ENCODE results near the gene FREY1.

FREY1 gene

GRCh38 chr11:45927332-45927683 lies 20.2 kb upstream of the FREY1 start:
- Histone ChIP-seq H3K27ac (no peak overlapping the region), H3K4me3 (ENCODE audit: low read depth, low read length) (no peak overlapping the region), H3K27me3 (replicated peaks) (peaks cover 21% of the 10 kb centered on the region), H3K36me3 (replicated peaks) (peaks cover 3% of the 10 kb centered on the region)
- TF ChIP-seq CTCF (IDR thresholded peaks at IDR 0.05; ENCODE audit: low read depth, low read length, missing control alignments) = no peak
- no peak for DNase-seq
- in situ Hi-C loops (cut with HindIII; ENCODE audit: low pct_ligation_motif_present, low sequenced_read_pairs) = no loop called here

- no peak for TF ChIP-seq CTCF (IDR thresholded peaks at IDR 0.05; ENCODE audit: low read depth, low read length, missing control alignments)
- in situ Hi-C loops (cut with HindIII; ENCODE audit: low pct_ligation_motif_present, low sequenced_read_pairs) = no loop called here
- Histone ChIP-seq H3K4me3 (ENCODE audit: low read depth, low read length) (no peak overlapping the region), H3K27ac (no peak overlapping the region), H3K36me3 (replicated peaks) (no peaks in the 10 kb centered on the region), H3K27me3 (replicated peaks) (peaks cover 27% of the 10 kb centered on the region)
- DNase-seq = no peak
Measured at GRCh38 chr11:45926536-45927331, 19.7 kb upstream of the FREY1 start.

- Histone ChIP-seq H3K27ac (no peak overlapping the region), H3K4me3 (ENCODE audit: low read depth, low read length) (no peak overlapping the region), H3K36me3 (replicated peaks) (no peaks in the 10 kb centered on the region), H3K27me3 (replicated peaks) (peaks cover 32% of the 10 kb centered on the region)
- TF ChIP-seq CTCF (IDR thresholded peaks at IDR 0.05; ENCODE audit: low read depth, low read length, missing control alignments) = no peak
- no peak for DNase-seq
- in situ Hi-C loops (cut with HindIII; ENCODE audit: low pct_ligation_motif_present, low sequenced_read_pairs) = no loop called here
Measured at GRCh38 chr11:45926001-45926401, 18.9 kb upstream of the FREY1 start.

GRCh38 chr11:45925550-45925949 lies 18.5 kb upstream of the FREY1 start:
- no peak for TF ChIP-seq CTCF (IDR thresholded peaks at IDR 0.05; ENCODE audit: low read depth, low read length, missing control alignments)
- Histone ChIP-seq H3K36me3 (replicated peaks) (no peaks in the 10 kb centered on the region), H3K27ac (no peak overlapping the region), H3K27me3 (replicated peaks) (peaks cover 32% of the 10 kb centered on the region), H3K4me3 (ENCODE audit: low read depth, low read length) (no peak overlapping the region)
- in situ Hi-C loops (cut with HindIII; ENCODE audit: low pct_ligation_motif_present, low sequenced_read_pairs) = no loop called here
- no peak for DNase-seq

- Histone ChIP-seq H3K36me3 (replicated peaks) (no peaks in the 10 kb centered on the region), H3K27ac (no peak overlapping the region), H3K27me3 (replicated peaks) (peaks cover 32% of the 10 kb centered on the region), H3K4me3 (ENCODE audit: low read depth, low read length) (no peak overlapping the region)
- in situ Hi-C loops (cut with HindIII; ENCODE audit: low pct_ligation_motif_present, low sequenced_read_pairs) = no loop called here
- TF ChIP-seq CTCF (IDR thresholded peaks at IDR 0.05; ENCODE audit: low read depth, low read length, missing control alignments) = no peak
- no peak for DNase-seq
Measured at GRCh38 chr11:45924927-45925326, 17.9 kb upstream of the FREY1 start.

All from brain microvascular endothelial cell (primary cell).